GM21717 (cell line): ENCODE results near the gene DPYSL5.

Experiments
- ATAC-seq: cut with Tn5 transposase; IDR thresholded peaks from one replicate; pipeline ENCODE4 v1.9.1; 2021; ENCODE audit warnings: mild to moderate bottlenecking, moderate library complexity; ENCODE audit not compliant: unreplicated experiment

Gene DPYSL5

GRCh38 chr2:26843041-26843440, 4.9 kb upstream of the DPYSL5 start:
- ATAC-seq = no peak

- ATAC-seq = no peak
These were observed 2.9 kb upstream of the DPYSL5 start for GRCh38 chr2:26845021-26845420.

DNA sequence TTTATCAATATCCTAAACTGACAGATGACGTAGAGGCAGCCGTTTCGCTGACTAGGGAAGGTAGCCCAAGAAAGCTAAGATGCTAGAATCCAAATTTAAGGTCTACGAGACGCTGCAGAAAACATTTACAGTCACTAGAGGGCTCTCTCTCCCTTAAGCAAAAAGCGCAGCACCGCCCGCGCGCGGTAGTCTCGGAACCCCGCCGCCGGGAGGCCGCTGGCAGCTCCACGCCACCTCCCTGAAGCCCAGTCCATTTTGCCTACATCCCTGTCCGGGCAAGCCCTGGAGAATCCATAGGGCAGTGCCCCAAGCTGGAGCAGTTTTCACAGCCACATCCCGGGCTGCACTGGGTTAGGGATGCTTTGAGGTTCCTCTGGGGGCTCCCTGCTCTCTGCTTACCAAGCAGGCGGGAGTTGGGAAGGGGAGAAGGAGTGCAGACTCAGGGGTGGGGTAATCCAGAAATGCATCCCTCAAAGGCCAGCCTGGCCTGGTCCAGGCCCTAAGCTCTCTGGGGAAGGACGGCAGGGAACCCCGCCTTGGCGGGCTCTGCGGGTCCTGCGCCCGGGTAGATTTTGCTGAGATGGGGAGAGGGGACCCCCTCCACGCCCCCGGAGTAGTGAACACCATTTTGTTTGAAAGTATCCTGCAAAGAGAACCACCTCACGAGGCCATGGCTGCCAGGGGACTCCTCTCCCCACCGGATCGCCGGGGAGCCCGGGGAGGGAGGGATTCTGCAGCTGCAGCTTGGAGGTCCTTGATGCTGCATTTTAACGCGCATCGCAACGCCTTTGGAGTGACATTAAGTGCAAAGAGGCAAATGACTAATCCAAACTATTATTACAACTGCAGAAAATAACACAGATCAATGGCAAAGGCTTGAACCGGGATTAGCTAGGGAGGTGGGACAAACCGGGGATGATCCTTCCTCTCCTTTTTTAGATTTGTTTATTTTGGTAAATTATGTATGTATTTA, 1.3 kb upstream of the DPYSL5 start:
- no peak for ATAC-seq

- no peak for ATAC-seq
These were observed 651 bp upstream of the DPYSL5 start for GRCh38 chr2:26847307-26847654.

GRCh38 chr2:26848336-26849055, 564 bp downstream of the DPYSL5 start:
- no peak for ATAC-seq

- no peak for ATAC-seq
These were observed 1.4 kb downstream of the DPYSL5 start for GRCh38 chr2:26849056-26849999.

DNA sequence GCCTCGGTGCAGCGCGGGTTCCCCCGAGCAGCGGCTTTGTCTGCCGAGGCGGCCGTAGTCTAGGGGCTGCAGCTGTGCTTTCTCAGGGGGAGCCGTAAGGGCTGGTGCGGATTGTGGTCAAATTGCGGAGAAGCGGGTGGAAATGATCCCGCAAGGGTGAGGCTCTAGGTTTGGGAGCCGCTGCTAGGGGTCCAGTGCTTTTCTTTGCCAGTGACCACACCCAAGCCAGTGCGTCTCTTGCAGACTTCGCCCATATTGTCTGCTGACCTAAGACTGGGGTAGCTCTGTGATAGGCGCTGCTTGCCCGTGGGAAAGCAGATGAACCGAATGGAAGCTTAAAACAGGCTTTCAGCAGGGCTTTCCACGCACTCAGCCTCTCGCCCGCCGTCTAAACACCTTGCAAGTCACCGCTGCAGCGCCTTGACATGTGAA, 2.1 kb downstream of the DPYSL5 start:
- ATAC-seq = no peak

DNA sequence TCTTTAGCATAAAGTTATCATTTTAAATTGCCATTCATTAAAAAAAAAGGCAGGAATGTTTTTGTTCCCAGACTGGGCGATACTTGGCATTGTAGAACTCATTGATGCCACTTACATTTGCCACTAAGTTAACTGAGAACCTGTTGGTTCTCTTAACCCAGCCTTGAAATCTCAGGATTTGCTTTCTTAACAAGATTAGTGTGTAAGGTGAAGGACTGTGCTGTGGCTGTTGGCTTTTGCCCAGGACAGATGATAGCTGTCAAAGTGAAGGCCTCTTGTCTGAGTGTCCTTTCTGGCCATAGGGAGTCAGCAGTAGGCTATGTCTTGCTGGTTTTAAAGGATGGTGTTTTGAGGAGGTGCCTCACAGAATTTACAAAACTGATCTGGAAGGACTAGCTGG, 2.6 kb downstream of the DPYSL5 start:
- ATAC-seq = no peak

GRCh38 chr2:26852405-26853306, 4.7 kb downstream of the DPYSL5 start:
- ATAC-seq = no peak

- ATAC-seq = no peak
These were observed 5.8 kb downstream of the DPYSL5 start for GRCh38 chr2:26853751-26854150.

DNA sequence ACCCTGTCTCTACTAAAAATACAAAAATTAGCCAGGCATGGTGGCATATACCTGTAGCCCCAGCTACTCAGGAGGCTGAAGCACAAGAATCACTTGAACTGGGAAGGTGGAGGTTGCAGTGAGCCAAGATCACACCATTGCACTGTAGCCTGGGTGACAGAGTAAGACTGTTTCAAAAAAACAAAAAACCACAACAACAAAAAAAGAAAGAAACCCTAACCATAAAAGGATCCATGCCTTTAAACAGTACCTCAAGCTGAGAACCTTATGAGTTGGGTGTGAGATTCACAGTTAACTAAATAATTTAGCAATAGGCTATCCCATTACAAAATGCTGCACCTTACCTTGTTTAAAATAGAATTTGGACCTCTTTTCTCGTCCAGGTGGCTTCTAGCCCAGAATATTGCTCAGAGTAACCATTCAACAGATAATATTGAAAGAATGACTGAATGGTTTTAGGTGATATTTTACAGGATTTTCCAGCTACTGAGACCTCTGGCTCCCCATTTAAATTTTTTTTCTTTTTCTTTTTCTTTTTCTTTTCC, 6.4 kb downstream of the DPYSL5 start:
- no peak for ATAC-seq

GRCh38 chr2:26855466-26855865, 7.5 kb downstream of the DPYSL5 start:
- ATAC-seq = no peak

DNA sequence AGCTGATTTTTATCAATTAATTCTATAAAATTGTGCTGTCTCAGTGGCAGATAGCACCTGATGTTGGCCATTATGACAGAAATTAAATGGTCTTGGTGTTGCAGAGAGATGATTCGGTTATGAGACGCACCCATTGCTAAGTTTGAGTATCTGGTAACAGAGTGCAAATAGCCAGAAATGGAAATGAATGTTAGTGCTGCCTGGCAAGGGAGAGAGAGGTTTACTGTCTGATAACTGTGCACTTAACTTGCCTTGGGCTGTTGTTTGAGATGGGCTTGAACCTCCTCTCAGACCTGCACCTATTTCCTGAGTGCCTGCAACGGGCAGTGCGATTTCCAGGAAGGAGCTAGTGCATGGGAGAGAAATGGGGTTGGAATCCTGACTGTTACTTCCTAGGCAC, 11.7 kb downstream of the DPYSL5 start:
- ATAC-seq = no peak

DNA sequence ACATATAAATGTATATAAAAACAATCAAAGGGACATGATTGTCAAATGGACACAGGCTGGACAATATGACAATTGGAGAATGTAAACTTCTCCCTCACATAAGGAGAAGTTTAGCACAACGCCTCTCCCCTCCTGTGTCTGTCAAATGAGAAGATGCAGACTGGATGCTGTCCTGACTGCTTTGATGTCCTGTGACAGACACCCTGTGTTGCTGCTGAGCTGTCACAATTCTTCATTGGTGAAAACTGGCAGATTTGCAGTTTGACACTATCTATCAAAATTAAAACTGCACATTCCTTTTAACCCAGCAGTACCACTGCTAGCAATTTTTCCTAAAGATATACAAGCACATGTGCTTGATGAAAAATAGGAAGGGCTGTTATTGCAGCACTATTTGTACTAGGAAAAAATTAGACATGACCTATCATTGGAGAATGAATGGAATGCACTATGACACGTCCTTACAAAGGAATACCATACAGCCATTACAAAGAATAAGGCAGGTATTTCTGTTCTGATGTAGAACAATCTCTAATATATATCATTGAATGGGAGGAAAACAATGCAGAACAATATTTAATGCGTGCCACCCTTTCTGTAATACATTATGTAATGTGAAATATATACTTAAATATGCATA, 12.4 kb downstream of the DPYSL5 start:
- ATAC-seq = no peak

DNA sequence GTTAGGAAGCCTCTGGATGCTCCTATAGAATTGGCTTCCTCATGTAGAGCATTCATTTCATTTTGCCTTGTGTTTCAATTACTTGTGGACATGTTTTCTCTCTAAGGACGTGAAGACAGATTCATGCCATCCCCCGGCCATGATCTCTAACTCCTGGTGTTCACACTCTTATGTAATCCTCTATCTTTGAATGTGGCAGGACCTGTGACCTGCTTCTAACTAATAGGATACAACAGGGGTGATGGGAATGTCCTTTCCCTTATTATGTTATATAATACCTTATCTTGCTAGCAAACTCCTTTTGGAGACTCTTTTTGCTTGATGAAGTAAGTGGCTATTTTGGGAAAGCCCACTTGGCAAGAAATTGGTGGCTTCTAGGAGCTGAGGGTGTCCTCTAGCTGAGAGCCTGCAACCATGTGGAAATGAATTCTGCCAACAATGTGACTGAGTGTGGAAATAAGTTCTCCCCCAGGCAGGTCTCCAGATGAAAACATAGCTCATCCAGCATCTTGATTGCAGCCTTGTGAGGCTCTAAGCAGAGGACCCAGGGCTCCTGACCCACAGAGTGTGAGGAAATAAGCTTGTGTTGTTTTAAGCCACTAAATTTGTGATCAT, 13.8 kb downstream of the DPYSL5 start:
- ATAC-seq = no peak

DNA sequence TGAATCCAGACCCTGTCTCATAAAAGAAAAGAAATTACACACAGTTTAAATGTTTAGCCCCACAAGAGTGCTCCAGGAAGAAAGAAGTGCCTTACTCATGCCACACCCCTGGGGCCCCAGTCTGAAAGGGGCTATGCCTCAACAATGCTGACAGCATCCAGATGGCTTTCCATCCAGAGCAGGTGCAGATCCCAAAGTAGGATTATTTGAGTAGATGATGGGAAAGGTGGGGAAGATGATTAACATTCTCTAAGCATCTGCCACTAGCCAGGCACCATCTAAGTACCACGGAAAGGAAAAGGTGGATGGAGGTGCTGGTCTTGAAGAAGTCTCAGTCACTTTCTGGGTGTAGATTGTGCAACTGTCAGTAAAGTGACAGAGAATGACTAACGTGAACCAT, 16.3 kb downstream of the DPYSL5 start:
- ATAC-seq = no peak

GRCh38 chr2:26864646-26865045, 16.7 kb downstream of the DPYSL5 start:
- no peak for ATAC-seq

GRCh38 chr2:26870585-26871095, 22.7 kb downstream of the DPYSL5 start:
- ATAC-seq = no peak
